ENCODE measurements around the gene GLI1. TPM values are rescaled to one million over a fixed set of nuclear protein-coding genes. Genes with fewer than 3 reads are reported as not detected.
"Not testable (repeated sequence)": the region's sequence is repeated elsewhere in the genome, so short reads cannot be mapped to it uniquely, and the experiment has no call there.

GLI1 gene
- polyA plus RNA-seq (2012; rRNA removed) = 0.67 and 0.90 TPM in 2 replicates
- 0.26 and 0.33 TPM in 2 replicates for polyA plus RNA-seq (2012; cell fraction: cytosol; rRNA removed)
- polyA plus RNA-seq (2012; cell fraction: nucleus; rRNA removed) = 2.6 and 2.8 TPM in 2 replicates

GRCh38 chr12:57459750-57460467 lies at the start of gene GLI1:
GLI1 (plus strand) TSS chr12:57459785; CDS start chr12:57463692, 3,907 bp downstream.
- H3K9me3 ChIP-seq = no peaks in the 10 kb centered on the region
- POLR2A ChIA-PET = no interaction called here
- peaks cover 5% of the 10 kb centered on the region for H3F3A ChIP-seq (replicated peaks; ENCODE audit: insufficient read depth)
- peak within 1 kb of the TSS; percentile 97 for H2AFZ ChIP-seq (ENCODE audit: low read depth)
- DNase-seq = peak; percentile 82
- no peaks in the 10 kb centered on the region for H3K79me2 ChIP-seq (ENCODE audit: insufficient read depth)
- peak within 1 kb of the TSS; percentile 53; a peak in 3 of 4 replicates for H3K27ac ChIP-seq (ENCODE audit: low read depth in 2 of 2, low read length in 1 of 2)
- no peaks in the 10 kb centered on the region for H3K27me3 ChIP-seq (ENCODE audit: insufficient read depth)
- H3K9me2 ChIP-seq = no peaks in the 10 kb centered on the region
- WGBS (ENCODE audit: low lambda C conversion rate) = 1% methylated on average over 27 of the region's 36 CpGs
- peak within 1 kb of the TSS; percentile 94 for H3K4me2 ChIP-seq
- peak within 1 kb of the TSS; percentile 52; the same call in 1 of the 2 replicates for H3K9ac ChIP-seq
- H3K4me3 ChIP-seq (ENCODE audit: low read depth in 2 of 2, low read length in 1 of 2) = peak within 1 kb of the TSS; percentile 67 to 90
- no peak for TF ChIP-seq REST (IDR thresholded peaks at IDR 0.05; ENCODE audit: low read depth, low read length)
- no peak for TF ChIP-seq JUND (IDR thresholded peaks at IDR 0.05)
- no peak for TF ChIP-seq TEAD4 (IDR thresholded peaks at IDR 0.05; ENCODE audit: borderline replicate concordance, insufficient read depth)
- CTCF ChIA-PET = interaction anchor here (0.6 to 13.7 kb wide), 59 partner anchors 8 to 336 kb away, joined by 3 to 391 read pairs (median 4); partner anchors contain the start of genes B4GALNT1, INHBC, MARS1 and NXPH4
- H3K36me3 ChIP-seq (replicated peaks in 1 of 2; ENCODE audit: control insufficient read depth in 1 of 2, insufficient read depth in 2 of 2, low read length in 1 of 2) = no peaks in the 10 kb centered on the region
- H3K4me1 ChIP-seq (ENCODE audit: control insufficient read depth in 1 of 2, insufficient read depth in 2 of 2, low read depth in 1 of 2, low read length in 1 of 2) = peaks cover 0 to 28% of the 10 kb centered on the region in 2 experiments; a peak in 2 of 4 replicates
- no peaks in the 10 kb centered on the region for H4K20me1 ChIP-seq (ENCODE audit: insufficient read depth)

GRCh38 chr12:57410534-57410933 lies 49.1 kb upstream of the GLI1 start:
- Histone ChIP-seq H3K9me3 (no peaks in the 10 kb centered on the region), H3K36me3 (replicated peaks in 1 of 2; ENCODE audit: control insufficient read depth in 1 of 2, insufficient read depth in 2 of 2, low read length in 1 of 2) (no peaks in the 10 kb centered on the region), H3K27me3 (ENCODE audit: insufficient read depth) (no peaks in the 10 kb centered on the region), H4K20me1 (ENCODE audit: insufficient read depth) (no peaks in the 10 kb centered on the region; the same call in 1 of the 2 replicates), H3K79me2 (ENCODE audit: insufficient read depth) (peaks cover 57% of the 10 kb centered on the region), H3K9me2 (no peaks in the 10 kb centered on the region), H3K9ac (no peak overlapping the region), H3K4me2 (no peak overlapping the region), H3K27ac (ENCODE audit: low read depth in 2 of 2, low read length in 1 of 2) (no peak overlapping the region), H3K4me1 (ENCODE audit: control insufficient read depth in 1 of 2, insufficient read depth in 2 of 2, low read depth in 1 of 2, low read length in 1 of 2) (no peaks in the 10 kb centered on the region; a peak in 2 of 4 replicates), H3K4me3 (ENCODE audit: low read depth in 2 of 2, low read length in 1 of 2) (no peak overlapping the region), H3F3A (replicated peaks; ENCODE audit: insufficient read depth) (peaks cover 13% of the 10 kb centered on the region), H2AFZ (ENCODE audit: low read depth) (no peak overlapping the region)
- ChIA-PET POLR2A (no interaction called here), CTCF (interaction anchor here (1.3 to 2.8 kb wide), 6 partner anchors 42 to 298 kb away, joined by 3 to 10 read pairs (median 4); partner anchors contain the start of gene GLI1)
- no peak for DNase-seq
- no peak for TF ChIP-seq ZBTB33 (IDR thresholded peaks at IDR 0.05; ENCODE audit: borderline replicate concordance, low read depth)
- WGBS (ENCODE audit: low lambda C conversion rate) = 100% methylated on average over 4 of the region's 4 CpGs

GRCh38 chr12:57414160-57414559 lies 45.4 kb upstream of the GLI1 start:
- H3K79me2 ChIP-seq (ENCODE audit: insufficient read depth) = peaks cover 62% of the 10 kb centered on the region
- 84% methylated on average over 6 of the region's 6 CpGs for WGBS (ENCODE audit: low lambda C conversion rate)
- H3K4me1 ChIP-seq (ENCODE audit: control insufficient read depth in 1 of 2, insufficient read depth in 2 of 2, low read depth in 1 of 2, low read length in 1 of 2); DNase-seq; POLR2A ChIA-PET; H3K9me3 ChIP-seq; H4K20me1 ChIP-seq (ENCODE audit: insufficient read depth); H3K4me3 ChIP-seq (ENCODE audit: low read depth in 2 of 2, low read length in 1 of 2); H3K9ac ChIP-seq; H3K36me3 ChIP-seq (replicated peaks in 1 of 2; ENCODE audit: control insufficient read depth in 1 of 2, insufficient read depth in 2 of 2, low read length in 1 of 2); H3K27ac ChIP-seq (ENCODE audit: low read depth in 2 of 2, low read length in 1 of 2); H3K4me2 ChIP-seq; H3K9me2 ChIP-seq; H2AFZ ChIP-seq (ENCODE audit: low read depth); H3K27me3 ChIP-seq (ENCODE audit: insufficient read depth); CTCF ChIA-PET: not testable (repeated sequence)
- H3F3A ChIP-seq (replicated peaks; ENCODE audit: insufficient read depth) = peaks cover 21% of the 10 kb centered on the region

All from SK-N-SH (cell line).